GM23248 (cell line): ENCODE data around the gene ANXA7.

Experiments used
- EZH2 ChIP-seq: fragments of 200-600 bp; sonication (generic); IDR thresholded peaks from 2 replicates; pipeline ENCODE4 v1.6.1; 2018; ENCODE audit warnings: antibody characterized with exemption, mild to moderate bottlenecking; ENCODE audit not compliant: insufficient read depth, poor library complexity, severe bottlenecking
- EZH2phosphoT487 ChIP-seq: fragments of 200-600 bp; sonication (generic); IDR thresholded peaks from 2 replicates; pipeline ENCODE4 v1.6.1; 2018; ENCODE audit warnings: antibody characterized with exemption, moderate library complexity, mild to moderate bottlenecking, low read depth; ENCODE audit not compliant: insufficient read depth

GRCh38 chr10:73424478-73424877, 10.6 kb upstream of the ANXA7 start:
- TF ChIP-seq EZH2 (no peak), EZH2phosphoT487 (no peak)
